Skeletal muscle cell (primary cell): ENCODE measurements around the gene CCDC83.
"Not testable (repeated sequence)": the region's sequence is repeated elsewhere in the genome, so short reads cannot be mapped to it uniquely, and the experiment has no call there.

ENCODE experiments used
- DNase-seq: peaks from one replicate; pipeline ENCODE4 v3.0.0-alpha.2; 2010; ENCODE audit warnings: low read depth
- H3K4me3 ChIP-seq: 2 replicates; pipeline ENCODE4 v1.5.1; 2011; ENCODE audit warnings: low read depth, mild to moderate bottlenecking, control low read depth, low read length, moderate library complexity

Gene CCDC83

DNA sequence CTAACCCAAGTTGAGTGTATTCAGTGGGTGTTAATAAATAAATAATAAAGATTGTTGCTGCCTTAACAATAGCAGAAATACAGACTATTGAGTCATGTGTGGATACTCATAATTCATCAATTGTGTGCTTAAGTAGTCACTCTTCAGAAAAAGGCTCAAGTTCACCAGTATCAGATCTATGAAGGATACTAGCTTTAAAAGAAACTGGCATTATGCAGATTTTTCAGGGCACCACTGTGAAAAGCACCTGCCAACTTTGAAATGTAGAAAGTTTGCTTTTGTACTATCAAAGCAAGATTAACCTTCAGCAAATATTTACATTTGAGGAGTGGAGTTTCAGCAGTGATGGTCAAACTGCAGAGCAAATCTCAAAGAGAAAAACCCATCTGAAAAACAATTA, 24.1 kb upstream of the CCDC83 start:
- DNase-seq = no peak
- no peak overlapping the region for H3K4me3 ChIP-seq

DNA sequence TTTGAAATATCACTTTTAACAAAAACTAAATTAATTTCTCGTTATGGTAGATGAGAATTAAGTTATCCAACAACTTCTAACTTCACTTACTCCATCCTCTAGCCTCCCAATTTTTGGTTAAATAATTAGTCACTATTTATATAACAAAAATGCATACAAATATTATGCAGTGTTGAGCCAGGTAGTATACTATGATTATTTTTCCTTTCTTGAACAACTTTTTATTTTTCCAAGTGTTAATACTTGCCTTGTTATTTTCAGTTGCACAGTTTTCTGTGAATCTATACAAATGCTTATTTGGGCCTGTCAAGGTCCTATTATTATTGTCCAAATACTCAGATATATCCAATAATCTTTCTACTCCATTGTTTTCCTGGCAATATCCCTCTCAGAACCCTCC, 19.9 kb upstream of the CCDC83 start:
- no peak for DNase-seq
- H3K4me3 ChIP-seq = no peak overlapping the region

DNA sequence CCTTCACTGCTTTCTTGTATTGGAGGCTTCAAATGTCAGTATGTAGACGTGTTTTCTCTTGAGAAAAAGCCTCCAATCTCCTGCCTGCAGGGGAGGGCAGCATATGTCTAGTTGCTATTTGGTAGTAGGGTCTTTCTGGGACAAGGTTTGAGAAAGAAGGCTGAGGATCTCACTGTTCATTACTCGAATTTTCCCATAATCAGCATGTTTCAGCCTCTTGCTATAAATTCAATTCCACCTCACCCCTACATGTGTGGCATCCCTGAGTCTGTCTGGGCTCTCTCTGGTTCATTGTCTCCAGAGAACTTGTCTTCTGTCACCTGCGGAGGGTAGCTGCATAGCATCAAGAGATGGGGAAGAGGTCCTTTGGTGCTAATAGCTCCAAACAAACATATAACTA, 19.5 kb upstream of the CCDC83 start:
- H3K4me3 ChIP-seq = no peak overlapping the region
- DNase-seq = no peak

DNA sequence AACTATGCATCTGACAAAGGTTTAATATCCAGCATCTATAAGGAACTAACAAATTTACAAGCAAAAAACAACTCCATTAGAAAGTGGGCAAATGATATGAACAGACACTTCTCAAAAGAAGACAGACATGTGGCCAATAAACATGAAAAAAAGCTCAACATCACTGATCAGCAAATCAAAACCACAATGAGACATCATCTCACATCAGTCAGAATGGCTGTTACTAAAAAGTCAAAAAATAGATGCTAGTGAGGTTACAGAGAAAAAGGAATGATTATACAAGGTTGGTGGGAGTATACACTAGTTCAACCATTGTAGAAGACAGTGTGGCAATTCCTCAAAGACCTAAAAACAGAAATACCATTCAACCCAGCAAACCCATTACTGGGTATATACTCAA, 14.3 kb upstream of the CCDC83 start:
- not testable (repeated sequence) for DNase-seq, H3K4me3 ChIP-seq

DNA sequence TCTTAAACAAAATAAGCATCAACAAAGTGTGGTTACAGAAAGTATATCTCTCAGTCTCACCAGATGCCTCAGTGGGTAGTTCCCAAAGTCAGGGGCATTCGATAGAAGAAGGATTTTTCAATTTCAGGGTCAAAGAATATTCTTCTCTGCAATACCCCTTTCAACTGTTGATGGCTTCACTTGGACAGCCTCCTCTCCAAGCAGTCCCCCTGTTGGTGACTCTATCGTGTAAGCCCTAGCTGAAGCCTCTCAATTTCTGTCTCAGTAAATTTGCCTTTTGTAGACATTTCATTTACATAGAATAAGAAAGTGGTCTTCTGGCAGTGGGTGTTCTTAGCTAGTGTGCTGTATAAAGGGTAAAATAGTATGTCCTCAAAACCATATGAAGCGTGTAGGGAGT, 11.3 kb upstream of the CCDC83 start:
- no peak for DNase-seq

DNA sequence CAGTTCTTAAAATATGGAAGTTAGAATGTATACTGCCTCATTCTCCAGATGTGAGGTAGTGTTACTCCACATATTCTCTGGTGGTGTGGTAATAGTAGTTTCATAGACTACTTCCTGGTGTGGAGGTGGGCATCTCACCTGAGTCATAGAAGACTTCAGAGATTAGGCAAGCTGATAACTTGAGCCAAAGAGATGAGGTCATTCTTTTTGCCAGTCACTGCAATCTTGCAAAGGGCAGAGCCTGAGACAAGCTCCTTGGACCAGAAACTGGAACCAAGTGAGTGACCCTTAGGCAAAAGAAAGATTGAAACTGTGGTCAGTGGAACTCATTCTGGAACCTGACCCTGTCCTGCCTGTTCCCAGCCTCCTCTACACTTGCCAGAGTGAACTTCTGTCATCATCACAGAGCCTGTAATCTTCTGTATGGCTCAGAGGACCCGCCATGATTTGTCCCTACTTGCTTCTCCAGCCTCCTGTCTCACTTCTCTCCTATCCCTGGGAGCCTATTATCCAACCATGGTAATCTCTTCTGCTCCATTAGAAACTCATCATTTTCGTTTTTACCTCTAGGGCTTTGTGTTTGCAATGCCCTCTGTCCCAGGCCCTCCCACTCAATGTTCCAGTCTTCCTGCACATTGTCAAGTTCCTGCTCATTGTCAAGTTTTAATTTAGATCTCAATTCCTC, 10.6 kb upstream of the CCDC83 start:
- DNase-seq = no peak
- no peak overlapping the region for H3K4me3 ChIP-seq

More for the DNA sequence above, 11.3 kb upstream of the CCDC83 start:
- no peak overlapping the region for H3K4me3 ChIP-seq

DNA sequence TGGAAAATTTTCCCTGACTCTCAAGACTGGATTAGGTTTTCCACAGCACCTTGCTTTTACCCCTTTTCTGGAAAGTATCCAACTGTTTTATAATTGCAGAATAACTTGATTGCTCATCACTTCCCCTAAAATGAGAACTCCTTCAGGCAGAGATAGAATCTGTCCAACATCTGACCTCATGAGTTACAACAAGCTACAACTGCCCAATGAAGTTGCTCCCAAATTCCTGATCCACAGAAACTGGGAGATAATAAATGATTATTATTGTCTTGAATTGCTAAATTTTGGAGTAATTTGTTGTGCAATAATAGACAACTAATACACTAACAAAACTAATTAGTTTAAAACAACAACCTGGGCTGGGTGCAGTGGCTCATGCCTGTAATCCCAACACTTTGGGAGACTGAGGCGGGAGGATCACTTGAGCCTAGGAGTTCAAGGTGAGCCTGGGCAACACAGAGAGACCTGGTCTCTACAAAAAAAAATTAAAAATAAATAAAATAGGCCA, 10.0 kb upstream of the CCDC83 start:
- no peak overlapping the region for H3K4me3 ChIP-seq
- no peak for DNase-seq

DNA sequence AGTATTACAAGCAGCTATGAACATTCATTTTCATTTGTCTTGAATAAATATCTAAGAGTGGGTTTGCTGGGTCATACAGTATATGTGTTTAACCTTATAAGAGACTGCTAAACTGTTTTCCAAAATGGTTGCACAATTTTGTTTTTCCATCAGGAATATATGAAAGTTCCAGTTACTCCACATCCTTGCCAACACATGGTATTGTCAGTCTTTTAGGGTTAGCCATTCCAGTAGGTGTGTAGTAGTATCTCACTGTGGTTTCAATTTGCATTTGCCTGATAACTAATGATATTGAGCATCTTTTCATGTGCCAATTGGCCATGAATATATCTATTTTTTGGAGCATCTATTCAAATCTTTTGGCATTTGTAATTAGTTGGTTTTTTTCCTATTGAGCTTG, 7.7 kb upstream of the CCDC83 start:
- H3K4me3 ChIP-seq = no peak overlapping the region
- DNase-seq = no peak

DNA sequence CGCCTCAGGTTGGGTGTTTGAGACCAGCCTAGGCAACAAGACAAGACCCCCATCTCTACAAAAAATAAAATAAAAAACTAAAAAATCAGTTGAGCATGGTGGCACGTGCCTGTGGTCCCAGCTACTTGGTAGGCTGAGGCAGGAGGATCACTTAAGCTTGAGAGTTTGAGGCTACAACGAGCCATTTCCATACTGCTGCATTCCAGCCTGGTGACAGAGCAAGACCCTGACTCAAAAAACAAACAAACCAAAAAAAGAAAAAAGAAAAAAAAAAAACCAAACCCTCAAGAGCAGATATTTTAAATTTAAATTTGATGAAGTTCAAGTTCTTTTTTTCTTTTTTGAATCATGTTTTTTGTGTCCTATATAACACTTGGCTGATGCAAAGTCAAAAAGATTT, 7.2 kb upstream of the CCDC83 start:
- DNase-seq = no peak
- H3K4me3 ChIP-seq = no peak overlapping the region

DNA sequence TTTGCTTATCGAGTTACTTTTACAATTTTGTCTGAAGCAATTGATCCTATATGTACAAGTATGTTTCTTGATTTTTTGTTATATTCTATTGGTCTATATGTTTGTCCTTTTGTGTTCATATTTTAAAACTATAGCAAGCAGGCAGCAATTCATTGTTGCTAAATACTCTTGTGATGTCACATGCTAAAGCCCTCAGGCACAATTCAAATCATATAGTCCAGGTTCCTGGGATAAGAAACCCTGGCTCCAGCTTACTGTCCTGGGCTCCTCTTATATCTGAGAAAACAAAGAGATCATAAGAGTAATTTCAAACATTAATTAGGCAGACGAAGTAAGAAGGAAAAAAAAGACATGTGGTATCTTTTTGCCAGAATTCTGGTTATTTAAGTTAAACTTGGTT, 6.6 kb upstream of the CCDC83 start:
- H3K4me3 ChIP-seq = no peak overlapping the region
- no peak for DNase-seq

DNA sequence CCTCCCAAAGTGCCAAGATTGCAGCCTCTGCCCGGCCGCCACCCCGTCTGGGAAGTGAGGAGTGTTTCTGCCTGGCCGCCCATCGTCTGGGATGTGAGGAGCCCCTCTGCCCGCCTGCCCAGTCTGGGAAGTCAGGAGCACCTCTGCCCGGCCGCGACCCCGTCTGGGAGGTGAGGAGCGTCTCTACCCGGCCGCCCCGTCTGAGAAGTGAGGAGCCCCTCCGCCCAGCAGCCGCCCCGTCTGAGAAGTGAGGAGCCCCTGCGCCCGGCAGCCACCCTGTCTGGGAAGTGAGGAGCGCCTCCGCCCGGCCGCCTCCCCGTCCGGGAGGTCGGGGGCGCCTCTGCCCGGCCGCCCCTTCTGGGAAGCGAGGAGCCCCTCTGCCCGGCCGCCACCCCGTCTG, 2.4 kb upstream of the CCDC83 start:
- not testable (repeated sequence) for DNase-seq, H3K4me3 ChIP-seq

DNA sequence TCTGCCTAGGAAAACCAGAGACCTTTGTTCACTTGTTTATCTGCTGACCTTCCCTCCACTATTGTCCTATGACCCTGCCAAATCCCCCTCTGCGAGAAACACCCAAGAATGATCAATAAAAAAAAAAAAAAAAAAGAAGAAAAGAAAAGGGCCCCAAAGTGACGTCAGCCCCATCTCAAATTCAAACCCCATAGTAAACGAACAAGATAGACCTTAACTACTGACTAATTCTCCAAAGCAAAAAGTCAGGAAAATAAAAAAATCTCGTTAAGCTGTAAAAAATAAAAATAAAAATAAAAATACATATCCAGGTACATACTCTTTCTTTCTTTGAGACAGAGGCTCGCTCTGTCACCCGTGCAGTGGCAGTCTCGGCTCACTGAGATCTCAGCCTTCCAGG, 1.6 kb upstream of the CCDC83 start:
- DNase-seq, H3K4me3 ChIP-seq: not testable (repeated sequence)

DNA sequence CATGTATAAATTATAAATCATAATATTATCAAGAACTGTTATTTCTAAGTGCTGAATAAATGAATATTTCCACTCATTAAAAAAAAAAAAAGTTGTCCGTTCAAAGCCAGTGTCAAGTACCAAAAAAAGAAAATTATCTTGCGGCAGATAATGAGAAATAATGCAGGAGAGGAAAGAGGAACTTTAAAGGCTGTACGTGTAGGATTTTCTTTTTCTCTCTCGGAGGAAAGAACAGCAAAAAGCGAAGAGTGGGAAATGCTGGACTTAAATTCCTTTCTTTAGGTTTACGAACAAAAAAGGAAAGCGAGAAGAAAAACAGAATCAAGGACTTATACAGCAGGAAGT, 999 bp upstream of the CCDC83 start:
- no peak for DNase-seq
- peak overlapping the region; percentile 58 for H3K4me3 ChIP-seq

DNA sequence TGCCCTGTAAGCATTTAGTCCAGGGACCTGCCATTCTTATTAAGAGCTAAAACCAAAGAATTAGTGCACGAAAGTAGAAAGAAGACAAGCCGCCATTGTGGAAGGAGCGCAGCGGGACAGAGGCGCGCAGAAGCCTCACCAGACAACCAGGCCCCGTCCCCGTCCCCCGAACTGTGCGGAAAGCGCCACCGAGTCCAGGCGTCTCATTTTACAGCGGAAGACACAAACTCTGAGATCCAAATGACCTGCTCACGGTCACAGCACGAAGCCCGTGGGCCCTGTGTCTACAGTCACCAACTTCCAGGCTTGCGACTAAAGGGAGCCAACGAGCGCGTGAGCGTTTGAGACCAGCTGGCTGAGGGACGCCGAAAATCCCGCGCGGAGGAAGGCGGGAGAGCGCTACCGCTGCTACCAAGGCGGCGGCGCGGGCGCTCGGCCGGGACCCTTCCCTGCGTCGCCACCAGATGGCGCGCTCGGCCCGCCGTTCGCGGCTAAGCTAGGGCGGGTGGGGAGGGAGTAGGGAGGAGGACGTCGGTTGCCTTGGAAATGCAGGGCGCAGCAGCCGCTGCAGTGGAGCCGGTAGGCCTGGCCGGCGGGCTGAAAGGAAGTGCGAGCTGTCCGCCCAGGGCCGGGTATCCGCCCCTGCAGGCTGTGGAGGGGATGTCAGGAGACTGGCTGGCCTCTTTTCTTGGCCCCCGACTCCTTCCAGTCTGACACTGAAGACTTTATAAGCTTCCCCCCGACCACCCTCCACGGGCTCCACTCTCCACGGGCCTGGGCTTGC, 434 bp upstream of the CCDC83 start:
- H3K4me3 ChIP-seq = peak overlapping the region; percentile 58
- peak; percentile 69 for DNase-seq

DNA sequence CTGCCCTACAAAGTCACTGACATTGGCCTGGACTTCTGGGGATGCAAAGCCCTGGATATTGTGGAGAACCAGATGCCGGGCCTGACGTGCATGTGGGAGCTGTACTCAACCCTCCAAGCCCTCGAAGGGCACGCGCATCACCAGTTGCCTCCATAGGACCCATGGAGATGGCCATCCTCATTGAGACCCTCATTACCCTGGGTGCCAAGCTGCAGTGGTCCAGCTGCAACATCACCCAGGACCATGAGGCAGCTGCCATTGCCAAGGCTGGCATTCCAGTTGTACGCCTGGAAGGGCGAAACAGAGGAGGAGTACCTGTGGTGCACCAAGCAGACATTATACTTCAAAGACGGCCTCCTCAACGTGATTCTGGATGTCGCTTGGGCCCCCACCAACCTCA, 1.9 kb downstream of the CCDC83 start:
- H3K4me3 ChIP-seq = no peak overlapping the region
- no peak for DNase-seq

DNA sequence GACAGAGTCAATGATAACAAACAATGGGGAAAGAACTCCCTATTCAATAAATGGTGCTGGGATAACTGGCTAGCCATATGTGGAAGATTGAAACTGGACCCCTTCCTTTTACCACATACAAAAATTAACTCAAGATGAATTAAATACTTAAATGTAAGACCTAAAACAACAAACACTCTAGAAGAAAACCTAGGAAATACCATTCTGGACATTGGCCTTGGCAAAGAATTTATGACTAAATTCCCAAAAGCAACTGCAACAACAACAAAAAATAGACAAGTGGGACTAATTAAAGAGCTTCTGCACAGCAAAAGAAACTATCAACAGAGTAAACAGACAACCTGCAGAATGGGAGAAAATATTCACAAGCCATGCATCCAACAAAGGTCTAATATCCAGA, 4.4 kb downstream of the CCDC83 start:
- not testable (repeated sequence) for H3K4me3 ChIP-seq, DNase-seq

DNA sequence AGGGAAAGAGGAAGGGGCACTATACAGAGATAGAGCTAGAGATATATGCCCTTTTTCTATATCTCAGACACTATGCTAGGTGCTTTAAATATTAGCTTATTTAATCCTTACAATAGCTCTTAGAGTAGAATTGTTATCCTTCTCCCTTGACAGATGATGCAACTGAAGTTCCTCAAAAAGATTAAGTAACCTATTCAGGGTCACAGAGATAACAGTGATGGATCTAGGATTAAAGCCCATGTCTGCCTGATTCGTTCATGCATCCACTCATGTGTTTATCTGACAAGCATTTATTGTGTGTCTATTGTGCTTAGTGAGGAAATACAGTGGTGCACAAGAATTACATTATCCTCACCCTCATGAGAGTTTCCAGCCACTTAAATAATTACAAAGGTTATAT, 8.7 kb downstream of the CCDC83 start:
- no peak overlapping the region for H3K4me3 ChIP-seq
- DNase-seq = no peak

DNA sequence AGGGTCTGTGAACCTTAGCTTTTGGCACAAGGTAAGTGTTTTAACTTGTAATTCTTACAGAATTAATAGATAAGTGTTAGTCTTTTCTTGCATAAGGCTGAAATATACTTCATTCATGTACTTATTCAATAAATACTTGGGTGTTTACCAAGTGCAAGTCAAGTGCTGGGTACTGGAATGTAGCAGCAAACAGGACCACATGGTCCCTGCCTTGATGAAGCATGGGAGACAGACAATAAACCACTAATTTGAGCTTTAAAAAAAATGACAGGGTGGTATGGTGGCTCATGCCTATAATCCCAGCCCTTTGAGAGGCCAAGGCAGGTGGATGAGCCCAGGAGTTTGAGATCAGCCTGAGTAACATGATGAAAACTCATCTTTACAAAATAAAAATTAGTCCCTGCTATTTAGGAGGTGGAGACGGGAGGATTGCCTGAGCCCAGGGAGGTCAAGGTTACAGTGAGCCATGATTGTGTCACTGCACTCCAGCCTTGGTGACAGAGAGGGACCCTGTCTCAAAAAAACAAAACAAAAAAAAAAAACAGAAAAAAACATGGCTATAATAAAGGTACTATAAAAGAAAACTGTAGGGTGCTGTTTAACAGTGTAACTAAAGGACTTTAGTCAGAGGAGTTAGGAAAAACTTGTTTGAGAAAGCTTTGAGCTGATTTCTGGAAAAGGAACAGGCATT, 11.1 kb downstream of the CCDC83 start:
- no peak overlapping the region for H3K4me3 ChIP-seq
- DNase-seq = no peak

DNA sequence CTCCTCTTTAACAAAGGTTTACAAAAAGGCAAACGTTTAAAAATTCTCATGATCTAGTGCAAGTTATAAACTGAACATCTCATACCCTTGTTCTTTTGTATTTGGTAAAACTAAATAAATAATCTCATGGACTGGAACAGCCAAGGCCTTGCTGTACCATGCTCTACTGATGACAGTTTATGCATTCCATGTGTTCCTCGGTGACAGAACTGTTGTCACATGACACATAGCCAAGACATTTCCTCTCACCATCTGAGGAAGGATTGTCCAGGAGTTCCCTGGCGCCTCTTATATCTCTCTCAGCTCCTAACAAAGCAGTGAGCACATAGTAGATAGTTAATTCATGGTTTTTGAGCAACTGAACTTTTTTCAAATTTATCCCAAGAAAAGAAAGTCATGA, 12.6 kb downstream of the CCDC83 start:
- no peak overlapping the region for H3K4me3 ChIP-seq
- no peak for DNase-seq

DNA sequence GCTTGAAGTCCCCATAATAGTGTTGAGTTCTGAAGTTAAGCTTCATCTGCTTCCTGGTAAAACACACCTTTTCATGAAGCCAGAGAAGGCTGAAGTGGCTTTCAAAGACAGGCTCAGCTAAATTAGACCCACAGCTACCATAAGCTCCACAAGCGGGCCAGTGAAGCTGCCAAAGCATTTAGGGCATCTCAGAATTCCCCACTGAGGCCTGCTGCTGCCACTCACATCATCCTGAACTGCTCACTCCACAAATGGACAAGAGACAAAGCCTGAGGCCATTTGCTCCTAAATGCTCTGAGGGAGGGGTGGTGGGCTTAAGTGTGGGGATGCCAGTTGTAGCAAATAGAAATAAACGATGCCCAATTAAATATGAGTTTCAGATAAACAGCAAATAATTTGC, 14.6 kb downstream of the CCDC83 start:
- no peak overlapping the region for H3K4me3 ChIP-seq
- no peak for DNase-seq

DNA sequence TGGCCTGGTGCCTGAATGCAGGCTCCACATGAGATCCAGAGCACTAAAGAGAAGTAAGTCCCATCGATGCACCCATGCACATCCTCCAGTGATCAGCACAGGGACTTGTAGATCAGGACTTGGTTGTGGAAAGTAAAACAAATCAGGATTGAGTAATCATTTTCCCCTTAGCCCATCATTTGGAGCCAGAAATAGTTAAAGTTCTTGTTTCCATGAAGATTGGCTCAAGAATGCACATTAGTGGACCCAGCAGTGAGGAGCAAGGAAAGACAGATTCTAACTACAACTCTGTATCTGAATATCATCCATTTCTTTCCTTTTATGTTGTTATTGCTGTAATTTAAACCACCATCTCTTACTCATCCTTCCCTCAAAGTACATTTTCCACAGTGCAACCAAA, 19.1 kb downstream of the CCDC83 start:
- DNase-seq = no peak

More for the DNA sequence above, 19.1 kb downstream of the CCDC83 start:
- no peak overlapping the region for H3K4me3 ChIP-seq
